ENCODE data around the gene ZNF354B. TPM values are rescaled to one million over a fixed set of nuclear protein-coding genes. Genes with fewer than 3 reads are reported as not detected.

Gene ZNF354B
- total and polyA plus RNA-seq, 2 of the 8 experiments (the other 6 are each of a cell fraction or from before 2014, with no cell fraction given) = 5.0 to 10.8 TPM

DNA sequence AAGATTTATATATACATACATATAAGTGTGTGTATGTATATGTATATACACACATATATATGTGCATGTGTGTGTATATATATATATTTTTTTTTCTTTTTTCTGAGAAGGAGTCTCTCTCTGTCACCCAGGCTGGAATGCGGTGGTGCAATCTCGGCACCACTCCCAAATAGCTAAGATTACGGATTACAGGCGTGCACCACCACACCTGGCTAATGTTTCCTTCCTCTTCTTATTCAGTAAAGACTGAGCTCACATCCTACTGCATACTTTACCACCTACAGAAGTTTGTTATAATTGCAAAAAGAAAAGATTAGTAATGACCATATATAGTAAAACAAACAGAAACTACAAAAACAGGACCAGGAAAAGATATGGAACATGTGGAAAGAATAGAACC, 23.1 kb upstream of the ZNF354B start:
- FAIRE-seq = no peak
- Histone ChIP-seq H3K23ac (ENCODE audit: insufficient read length) (no peak overlapping the region), H3K56ac (replicated peaks; ENCODE audit: insufficient read length, low read depth, low read length) (no peak overlapping the region), H3K36me3 (ENCODE audit: control insufficient read depth in 2 of 4, insufficient read depth in 4 of 4, low read length in 3 of 4) (no peaks in the 10 kb centered on the region), H3K79me2 (ENCODE audit: control insufficient read depth in 1 of 2, insufficient read depth in 2 of 2, low read length in 2 of 2) (no peaks in the 10 kb centered on the region), H3K4me1 (replicated peaks in 1 of 4; ENCODE audit: control insufficient read depth in 3 of 4, insufficient read depth in 4 of 4, low read length in 3 of 4) (no peaks in the 10 kb centered on the region), H4K8ac (ENCODE audit: extremely low read depth, insufficient read depth, low read length) (no peak overlapping the region), H2AFZ (ENCODE audit: low read length) (no peak overlapping the region), H3K9me3 (ENCODE audit: insufficient read depth in 2 of 2, low read depth in 1 of 2, low read length in 1 of 2) (peaks cover 3 to 36% of the 10 kb centered on the region in 2 experiments; a peak in 3 of 4 replicates), H3K18ac (ENCODE audit: extremely low read depth, low read length) (no peak overlapping the region), H2AK5ac (ENCODE audit: low read depth, low read length) (no peak overlapping the region), H3K27me3 (replicated peaks in 1 of 4; ENCODE audit: control insufficient read depth in 3 of 4, extremely low read depth in 1 of 4, insufficient read depth in 3 of 4, low read length in 3 of 4) (peaks cover 0 to 1% (median 0%) of the 10 kb centered on the region in 4 experiments; a peak in 1 of 7 replicates), H3K23me2 (ENCODE audit: low read depth, low read length) (no peaks in the 10 kb centered on the region), H3K4me2 (ENCODE audit: insufficient read depth in 1 of 2, low read depth in 2 of 2, low read length in 2 of 2) (no peak overlapping the region), H4K5ac (ENCODE audit: insufficient read length, low read depth, low read length) (no peak overlapping the region), H2BK20ac (ENCODE audit: low read length) (no peak overlapping the region), H2BK15ac (ENCODE audit: low read length) (no peak overlapping the region), H2BK5ac (ENCODE audit: low read depth, low read length) (no peak overlapping the region), H4K91ac (replicated peaks; ENCODE audit: insufficient read length, low read length) (no peak overlapping the region), H2BK12ac (ENCODE audit: low read depth, low read length) (no peak overlapping the region), H3K4me3 (ENCODE audit: extremely low read depth in 1 of 4, insufficient read depth in 2 of 4, low read depth in 3 of 4, low read length in 4 of 4) (no peak overlapping the region), H3K9ac (replicated peaks in 1 of 4; ENCODE audit: extremely low read depth in 1 of 4, low read depth in 3 of 4, low read length in 3 of 4) (no peak overlapping the region), H2BK120ac (replicated peaks; ENCODE audit: low read depth, low read length) (no peak overlapping the region), H3K14ac (ENCODE audit: insufficient read length) (no peak overlapping the region), H3K27ac (ENCODE audit: low read depth, low read length) (no peak overlapping the region), H3K79me1 (ENCODE audit: low read depth, low read length) (no peaks in the 10 kb centered on the region), H3K4ac (replicated peaks; ENCODE audit: insufficient read length, low read depth, low read length) (no peak overlapping the region), H4K20me1 (replicated peaks in 1 of 2; ENCODE audit: control insufficient read depth in 1 of 2, insufficient read depth in 2 of 2, low read length in 2 of 2) (no peaks in the 10 kb centered on the region)
- 45% methylated on average over 4 of the region's 4 CpGs; no CpG with 5 or more reads in 1 of the 2 experiments for WGBS, 2 experiments (ENCODE audit: extremely low coverage in 1 of 2, insufficient coverage in 1 of 2, insufficient read length in 1 of 2, insufficient replicate concordance in 2 of 2, low coverage in 1 of 2, low lambda C conversion rate in 2 of 2, missing lambda C conversion rate in 1 of 2)
- no peak for DNase-seq (ENCODE audit: low read depth in 1 of 2, low spot score in 2 of 2)
- POLR2A ChIA-PET (ENCODE audit: partially characterized antibody) = interaction anchor here (0.6 kb wide), 1 partner anchor 637 kb away, joined by 4 read pairs; no protein-coding TSS in a partner anchor
- CTCF ChIA-PET (ENCODE audit: partially characterized antibody) = interaction anchor here (0.6 to 1.6 kb wide), 4 partner anchors 11 to 1837 kb away, joined by 3 to 6 read pairs (median 4); no protein-coding TSS in a partner anchor
- TF ChIP-seq CTBP2 (IDR thresholded peaks at IDR 0.05; ENCODE audit: borderline replicate concordance, insufficient read depth, insufficient read length, low read length) (no peak), POLR2AphosphoS5 (IDR thresholded peaks at IDR 0.05; ENCODE audit: low read depth, low read length) (no peak), RBBP5 (IDR thresholded peaks at IDR 0.05; ENCODE audit: borderline replicate concordance, low read depth, low read length) (no peak), SUZ12 (IDR thresholded peaks at IDR 0.05; ENCODE audit: low read length) (no peak), CEBPB (IDR thresholded peaks at IDR 0.05; ENCODE audit: low read depth, low read length) (no peak), MAFK (IDR thresholded peaks at IDR 0.05; ENCODE audit: low read depth, low read length) (no peak), KDM1A (IDR thresholded peaks at IDR 0.05; ENCODE audit: borderline replicate concordance, low read length) (no peak), SIRT6 (IDR thresholded peaks at IDR 0.05; ENCODE audit: low read length) (no peak), ZNF274 (IDR thresholded peaks at IDR 0.05; ENCODE audit: borderline replicate concordance, extremely low read depth, low read length) (no peak), TAF7 (optimal IDR thresholded peaks at IDR 0.05; ENCODE audit: borderline replicate concordance, low read depth, low read length) (no peak)
- TF ChIP-seq, protein P1, sequence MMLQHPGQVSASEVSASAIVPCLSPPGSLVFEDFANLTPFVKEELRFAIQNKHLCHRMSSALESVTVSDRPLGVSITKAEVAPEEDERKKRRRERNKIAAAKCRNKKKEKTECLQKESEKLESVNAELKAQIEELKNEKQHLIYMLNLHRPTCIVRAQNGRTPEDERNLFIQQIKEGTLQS (IDR thresholded peaks at IDR 0.05; ENCODE audit: insufficient read depth, low read depth, low read length) = no peak
- TF ChIP-seq, protein P2, sequence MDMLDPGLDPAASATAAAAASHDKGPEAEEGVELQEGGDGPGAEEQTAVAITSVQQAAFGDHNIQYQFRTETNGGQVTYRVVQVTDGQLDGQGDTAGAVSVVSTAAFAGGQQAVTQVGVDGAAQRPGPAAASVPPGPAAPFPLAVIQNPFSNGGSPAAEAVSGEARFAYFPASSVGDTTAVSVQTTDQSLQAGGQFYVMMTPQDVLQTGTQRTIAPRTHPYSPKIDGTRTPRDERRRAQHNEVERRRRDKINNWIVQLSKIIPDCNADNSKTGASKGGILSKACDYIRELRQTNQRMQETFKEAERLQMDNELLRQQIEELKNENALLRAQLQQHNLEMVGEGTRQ (IDR thresholded peaks at IDR 0.05; ENCODE audit: low read length) = no peak

Data from H1 (cell line).